ENCODE results near the gene LHX2. TPM values are rescaled to one million over a fixed set of nuclear protein-coding genes. Genes with fewer than 3 reads are reported as not detected.

The LHX2 gene
- total and polyA plus RNA-seq, 5 donors, result 0.07 to 0.17 TPM; not detected in 3

DNA sequence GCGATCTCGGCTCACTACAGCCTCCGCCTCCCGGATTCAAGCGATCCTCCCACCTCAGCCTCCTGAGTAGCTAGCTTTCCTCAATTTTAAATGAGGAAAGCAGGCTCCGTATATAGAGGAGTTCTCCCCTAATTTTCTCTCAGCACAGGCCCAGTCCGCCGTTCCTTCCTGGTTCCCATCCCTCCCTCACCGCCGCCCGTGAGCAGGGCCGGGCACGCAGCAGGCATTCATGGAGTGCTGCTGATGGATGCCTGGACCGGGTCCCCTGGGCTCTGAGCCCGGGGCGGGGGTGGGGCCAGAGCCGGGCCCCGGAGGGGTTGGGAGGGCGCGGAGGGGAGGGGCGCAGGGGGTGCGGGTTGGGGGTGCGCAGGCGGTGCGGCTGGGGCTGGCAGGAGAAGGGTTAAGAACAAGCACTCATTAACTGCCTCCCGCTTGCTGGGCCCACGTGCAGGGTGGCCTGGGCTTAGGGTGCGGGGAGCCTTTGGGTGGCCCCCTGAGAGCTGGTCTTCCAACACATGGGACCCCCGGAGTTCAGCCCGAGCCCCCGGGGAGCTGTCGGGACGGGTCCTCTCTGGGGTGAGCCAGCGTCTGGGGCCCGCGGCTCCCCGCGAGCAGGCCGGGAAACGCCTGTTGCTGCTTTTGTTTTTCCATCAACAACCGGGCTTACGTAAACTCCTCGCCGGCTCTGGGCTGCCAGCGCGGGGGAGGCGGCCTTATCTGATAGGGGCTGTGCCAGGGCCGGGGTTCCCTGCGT, 33.7 kb downstream of the LHX2 start:
- Histone ChIP-seq H3K27me3 (ENCODE audit: control insufficient read depth, insufficient read depth) (no peaks in the 10 kb centered on the region), H3K9me3 (ENCODE audit: control insufficient read depth, low read length) (no peaks in the 10 kb centered on the region), H3K27ac (ENCODE audit: low read length) (no peak overlapping the region), H3K4me3 (ENCODE audit: low read length) (peak overlapping the region; percentile 33), H3K4me1 (ENCODE audit: control insufficient read depth, insufficient read depth, low read length) (peaks cover 2% of the 10 kb centered on the region)
- DNase-seq (peak; percentile 54 to 91 (median 89)), ATAC-seq (peak; percentile 71 to 84)
- intact Hi-C loops (cut with DNase I), result loop anchor here in 1 of 4 donors (10.0 kb wide), 1 partner anchor 630 kb away; no protein-coding TSS in a partner anchor
- WGBS, result 9% methylated on average over 49 of the region's 49 CpGs

- H3K27ac ChIP-seq (ENCODE audit: low read length), result no peak overlapping the region
- no peaks in the 10 kb centered on the region for H3K27me3 ChIP-seq (ENCODE audit: control insufficient read depth, insufficient read depth)
- intact Hi-C loops (cut with DNase I), result loop anchor here in 1 of 4 donors (10.0 kb wide), 1 partner anchor 631 kb away; no protein-coding TSS in a partner anchor
- no peaks in the 10 kb centered on the region for H3K9me3 ChIP-seq (ENCODE audit: control insufficient read depth, low read length)
- WGBS, result 16% methylated on average over 18 of the region's 18 CpGs
- DNase-seq (no peak), ATAC-seq (peak; percentile 30 to 40)
- peaks cover 2% of the 10 kb centered on the region for H3K4me1 ChIP-seq (ENCODE audit: control insufficient read depth, insufficient read depth, low read length)
- peak overlapping the region; percentile 33 for H3K4me3 ChIP-seq (ENCODE audit: low read length)
These were observed 34.2 kb downstream of the LHX2 start for GRCh38 chr9:124045830-124046177.

DNA sequence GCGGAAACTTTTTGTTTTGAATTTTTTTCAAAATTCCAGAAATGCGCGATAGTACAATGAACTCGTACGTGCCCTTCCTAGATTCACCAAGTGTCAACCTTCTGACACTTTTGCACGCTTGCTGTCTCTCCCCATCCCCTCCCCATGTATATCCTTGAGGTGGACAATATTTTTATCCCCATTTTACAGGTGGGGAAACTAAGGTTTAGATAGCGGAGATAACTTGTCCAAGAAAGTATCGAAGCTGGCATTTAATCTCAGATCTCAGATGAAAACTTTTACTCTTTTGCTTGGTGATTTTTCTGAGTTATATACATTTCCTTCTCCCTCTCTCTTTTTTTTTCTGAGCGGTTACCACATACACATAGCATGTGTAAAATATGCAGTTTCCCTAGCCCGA, 34.6 kb downstream of the LHX2 start:
- no peak overlapping the region for H3K4me3 ChIP-seq (ENCODE audit: low read length)
- intact Hi-C loops (cut with DNase I), result loop anchor here in 1 of 4 donors (10.0 kb wide), 1 partner anchor 631 kb away; no protein-coding TSS in a partner anchor
- WGBS, result 66% methylated on average over 10 of the region's 10 CpGs
- ATAC-seq (no peak), DNase-seq (no peak)
- H3K4me1 ChIP-seq (ENCODE audit: control insufficient read depth, insufficient read depth, low read length), result peaks cover 1% of the 10 kb centered on the region
- H3K9me3 ChIP-seq (ENCODE audit: control insufficient read depth, low read length), result no peaks in the 10 kb centered on the region
- no peaks in the 10 kb centered on the region for H3K27me3 ChIP-seq (ENCODE audit: control insufficient read depth, insufficient read depth)
- H3K27ac ChIP-seq (ENCODE audit: low read length), result no peak overlapping the region

- WGBS, result 55% methylated on average over 8 of the region's 8 CpGs
- intact Hi-C loops (cut with DNase I), result loop anchor here in 1 of 4 donors (10.0 kb wide), 1 partner anchor 632 kb away; no protein-coding TSS in a partner anchor
- Histone ChIP-seq H3K4me1 (ENCODE audit: control insufficient read depth, insufficient read depth, low read length) (no peaks in the 10 kb centered on the region), H3K27me3 (ENCODE audit: control insufficient read depth, insufficient read depth) (no peaks in the 10 kb centered on the region), H3K27ac (ENCODE audit: low read length) (no peak overlapping the region), H3K9me3 (ENCODE audit: control insufficient read depth, low read length) (no peaks in the 10 kb centered on the region), H3K4me3 (ENCODE audit: low read length) (no peak overlapping the region)
- DNase-seq (no peak), ATAC-seq (no peak)
These were observed 35.7 kb downstream of the LHX2 start for GRCh38 chr9:124047251-124047672.

DNA sequence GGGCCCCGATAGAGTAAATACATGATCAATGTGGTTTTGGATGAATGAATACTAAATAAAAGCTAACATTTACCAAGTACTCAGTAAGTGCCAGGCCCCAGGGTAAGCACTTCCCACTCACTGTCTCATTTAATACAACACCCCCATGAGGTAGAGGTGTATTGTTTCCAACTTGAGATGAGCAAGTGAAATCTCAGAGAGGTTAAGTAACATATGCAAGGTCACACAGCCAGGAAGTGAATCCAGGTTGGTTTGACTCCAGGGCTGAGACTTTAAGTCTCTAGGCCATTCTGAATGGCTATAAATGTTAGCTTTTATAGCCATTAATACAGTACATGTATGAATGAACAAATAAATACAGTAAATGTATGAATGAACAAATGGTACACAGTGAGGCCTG, 39.4 kb downstream of the LHX2 start:
- H3K4me3 ChIP-seq (ENCODE audit: low read length), result no peak overlapping the region
- intact Hi-C loops (cut with DNase I), result no loop called here
- DNase-seq (no peak), ATAC-seq (no peak)
- WGBS, result 90% methylated on average over 1 of the region's 1 CpG
- no peaks in the 10 kb centered on the region for H3K4me1 ChIP-seq (ENCODE audit: control insufficient read depth, insufficient read depth, low read length)
- no peak overlapping the region for H3K27ac ChIP-seq (ENCODE audit: low read length)
- no peaks in the 10 kb centered on the region for H3K9me3 ChIP-seq (ENCODE audit: control insufficient read depth, low read length)
- H3K27me3 ChIP-seq (ENCODE audit: control insufficient read depth, insufficient read depth), result no peaks in the 10 kb centered on the region

DNA sequence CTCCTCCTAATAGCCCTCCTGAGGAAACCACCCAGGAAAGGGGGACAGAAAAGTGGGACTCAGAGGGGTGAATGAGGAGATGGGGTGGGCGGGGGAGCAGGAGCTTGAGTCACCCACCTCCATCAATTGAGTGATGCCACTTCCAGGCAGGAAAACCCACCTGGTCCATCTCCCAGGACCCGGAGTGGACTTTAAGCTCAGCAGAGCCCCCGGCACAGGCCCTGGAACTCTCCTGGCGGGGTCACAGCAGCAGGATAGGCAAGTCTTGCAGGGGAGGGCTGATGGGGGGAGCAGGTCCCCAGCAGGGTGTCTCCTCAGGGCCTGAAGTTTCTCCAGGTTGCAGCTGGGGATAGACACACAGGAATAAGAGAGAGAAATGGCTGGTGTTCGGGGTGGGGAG, 40.8 kb downstream of the LHX2 start:
- Histone ChIP-seq H3K9me3 (ENCODE audit: control insufficient read depth, low read length) (no peaks in the 10 kb centered on the region), H3K27me3 (ENCODE audit: control insufficient read depth, insufficient read depth) (no peaks in the 10 kb centered on the region), H3K4me1 (ENCODE audit: control insufficient read depth, insufficient read depth, low read length) (no peaks in the 10 kb centered on the region), H3K4me3 (ENCODE audit: low read length) (no peak overlapping the region), H3K27ac (ENCODE audit: low read length) (no peak overlapping the region)
- ATAC-seq (no peak), DNase-seq (no peak)
- WGBS, result 89% methylated on average over 5 of the region's 5 CpGs
- intact Hi-C loops (cut with DNase I), result no loop called here

- no peaks in the 10 kb centered on the region for H3K9me3 ChIP-seq (ENCODE audit: control insufficient read depth, low read length)
- ATAC-seq, result peak; percentile 50 to 56
- 63% methylated on average over 7 of the region's 7 CpGs for WGBS
- no peaks in the 10 kb centered on the region for H3K4me1 ChIP-seq (ENCODE audit: control insufficient read depth, insufficient read depth, low read length)
- DNase-seq, result peak in 2 of 3 donors; percentile 34 to 61
- no peak overlapping the region for H3K4me3 ChIP-seq (ENCODE audit: low read length)
- no peaks in the 10 kb centered on the region for H3K27me3 ChIP-seq (ENCODE audit: control insufficient read depth, insufficient read depth)
- no peak overlapping the region for H3K27ac ChIP-seq (ENCODE audit: low read length)
- intact Hi-C loops (cut with DNase I), result no loop called here
These were observed 43.1 kb downstream of the LHX2 start for GRCh38 chr9:124054582-124055227.

DNA sequence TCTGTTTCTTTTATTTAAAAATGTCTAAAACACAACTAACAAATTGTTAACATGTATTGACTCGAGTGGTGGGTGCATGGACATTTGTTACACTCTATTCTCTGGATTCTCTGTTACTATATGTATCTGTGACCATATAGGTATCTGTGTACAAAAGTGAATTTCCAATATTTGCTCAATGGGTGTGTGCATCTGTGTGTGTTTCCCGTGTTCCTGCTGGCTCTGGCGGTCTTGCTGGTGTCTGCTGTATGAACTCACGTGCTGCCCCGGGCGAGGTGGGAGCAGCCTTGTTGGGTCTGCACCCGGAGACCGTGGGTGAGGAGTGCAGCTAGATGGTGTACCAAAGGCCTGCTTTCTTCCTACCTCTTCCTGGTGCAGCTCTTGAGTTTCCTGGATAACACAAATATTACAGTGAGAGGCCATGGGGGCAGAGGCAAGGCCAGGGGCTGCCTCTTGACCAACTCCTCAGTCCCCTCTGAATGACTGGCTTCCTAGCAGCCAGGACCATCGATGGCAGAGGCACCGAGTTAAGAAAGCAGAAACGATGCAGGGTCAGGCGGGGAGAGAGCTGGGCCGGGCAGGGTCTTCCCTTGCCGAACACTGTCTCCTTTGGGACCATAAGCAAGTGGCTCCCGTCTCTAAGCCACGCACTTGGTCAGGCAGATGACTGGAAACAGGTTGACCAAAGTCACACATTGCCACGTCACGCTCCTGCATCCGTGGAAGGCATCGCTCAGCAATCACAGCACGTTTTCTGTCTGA, 49.5 kb downstream of the LHX2 start:
- H3K9me3 ChIP-seq (ENCODE audit: control insufficient read depth, low read length), result no peaks in the 10 kb centered on the region
- WGBS, result 80% methylated on average over 21 of the region's 21 CpGs
- intact Hi-C loops (cut with DNase I), result no loop called here
- H3K27ac ChIP-seq (ENCODE audit: low read length), result no peak overlapping the region
- no peak for DNase-seq
- H3K4me1 ChIP-seq (ENCODE audit: control insufficient read depth, insufficient read depth, low read length), result no peaks in the 10 kb centered on the region
- H3K4me3 ChIP-seq (ENCODE audit: low read length), result no peak overlapping the region
- H3K27me3 ChIP-seq (ENCODE audit: control insufficient read depth, insufficient read depth), result no peaks in the 10 kb centered on the region
- no peak for ATAC-seq

DNA sequence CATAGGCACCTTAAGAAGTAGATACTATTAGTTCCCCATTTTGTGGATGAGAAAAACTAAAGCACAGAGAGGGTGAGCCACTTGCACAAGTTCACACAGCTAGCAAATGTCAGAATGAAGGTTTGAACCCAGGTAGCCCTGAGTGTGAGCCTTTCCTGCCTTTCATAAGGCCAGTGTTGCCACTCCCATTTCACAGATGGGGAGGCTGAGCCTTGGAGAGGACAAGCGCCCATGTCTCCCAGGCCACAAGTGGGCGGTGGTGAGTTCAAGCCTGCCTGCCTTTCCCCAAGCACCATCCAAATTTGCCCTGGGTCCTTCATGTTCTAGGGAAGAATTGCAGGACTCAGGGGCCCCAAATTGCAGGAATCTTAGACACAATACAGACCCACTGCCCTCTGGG, 50.6 kb downstream of the LHX2 start:
- H3K27me3 ChIP-seq (ENCODE audit: control insufficient read depth, insufficient read depth), result no peaks in the 10 kb centered on the region
- intact Hi-C loops (cut with DNase I), result no loop called here
- H3K4me1 ChIP-seq (ENCODE audit: control insufficient read depth, insufficient read depth, low read length), result no peaks in the 10 kb centered on the region
- no peak for DNase-seq
- 92% methylated on average over 2 of the region's 2 CpGs for WGBS
- no peaks in the 10 kb centered on the region for H3K9me3 ChIP-seq (ENCODE audit: control insufficient read depth, low read length)
- no peak for ATAC-seq
- H3K4me3 ChIP-seq (ENCODE audit: low read length), result no peak overlapping the region
- H3K27ac ChIP-seq (ENCODE audit: low read length), result no peak overlapping the region

DNA sequence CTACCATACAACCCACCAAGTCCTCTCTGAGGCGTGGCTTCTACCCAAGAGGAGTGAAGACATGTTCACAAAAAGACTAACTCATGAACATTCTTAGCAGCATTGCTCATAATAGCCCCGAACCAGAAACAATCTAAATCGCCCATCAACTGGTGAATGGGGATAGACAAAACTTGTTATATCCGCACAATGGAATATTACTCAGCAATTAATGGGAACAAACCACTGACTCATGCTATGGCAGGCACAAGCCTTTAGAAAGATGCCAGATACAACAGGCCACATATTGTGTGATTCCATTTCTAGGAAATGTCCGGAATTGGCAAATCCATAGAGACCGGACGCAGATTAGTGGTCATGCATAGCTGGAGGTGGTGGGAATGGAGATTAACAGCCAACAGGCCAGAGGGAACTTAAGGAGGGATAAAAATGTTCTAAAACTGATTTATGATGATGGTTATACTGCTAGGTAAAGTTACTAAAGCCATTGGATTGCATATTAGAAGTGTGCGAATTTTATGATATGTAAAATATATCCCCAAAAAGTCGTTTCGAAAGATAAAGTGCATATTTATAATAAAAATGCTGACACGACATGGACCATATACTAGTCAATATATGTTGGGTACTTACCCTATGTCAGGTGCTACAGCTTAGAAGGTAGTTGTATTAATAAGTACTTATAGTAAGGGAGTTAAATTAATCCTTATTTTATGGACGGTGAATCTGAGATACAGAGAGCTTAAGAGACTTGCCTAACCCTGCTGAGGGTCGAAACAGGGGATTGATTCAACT, 55.4 kb downstream of the LHX2 start:
- Histone ChIP-seq H3K27ac (ENCODE audit: low read length) (no peak overlapping the region), H3K27me3 (ENCODE audit: control insufficient read depth, insufficient read depth) (no peaks in the 10 kb centered on the region), H3K9me3 (ENCODE audit: control insufficient read depth, low read length) (no peaks in the 10 kb centered on the region), H3K4me3 (ENCODE audit: low read length) (no peak overlapping the region), H3K4me1 (ENCODE audit: control insufficient read depth, insufficient read depth, low read length) (no peaks in the 10 kb centered on the region)
- ATAC-seq (no peak), DNase-seq (no peak)
- intact Hi-C loops (cut with DNase I), result no loop called here
- WGBS, result 92% methylated on average over 13 of the region's 13 CpGs
